ENCODE measurements around the gene KCNG3. TPM values are rescaled to one million over a fixed set of nuclear protein-coding genes. Genes with fewer than 3 reads are reported as not detected.

The KCNG3 gene
- total and polyA plus RNA-seq, 2 of the 13 experiments (the other 11 are each of a cell fraction or from before 2014, with no cell fraction given), result 2.8 to 4.8 TPM

DNA sequence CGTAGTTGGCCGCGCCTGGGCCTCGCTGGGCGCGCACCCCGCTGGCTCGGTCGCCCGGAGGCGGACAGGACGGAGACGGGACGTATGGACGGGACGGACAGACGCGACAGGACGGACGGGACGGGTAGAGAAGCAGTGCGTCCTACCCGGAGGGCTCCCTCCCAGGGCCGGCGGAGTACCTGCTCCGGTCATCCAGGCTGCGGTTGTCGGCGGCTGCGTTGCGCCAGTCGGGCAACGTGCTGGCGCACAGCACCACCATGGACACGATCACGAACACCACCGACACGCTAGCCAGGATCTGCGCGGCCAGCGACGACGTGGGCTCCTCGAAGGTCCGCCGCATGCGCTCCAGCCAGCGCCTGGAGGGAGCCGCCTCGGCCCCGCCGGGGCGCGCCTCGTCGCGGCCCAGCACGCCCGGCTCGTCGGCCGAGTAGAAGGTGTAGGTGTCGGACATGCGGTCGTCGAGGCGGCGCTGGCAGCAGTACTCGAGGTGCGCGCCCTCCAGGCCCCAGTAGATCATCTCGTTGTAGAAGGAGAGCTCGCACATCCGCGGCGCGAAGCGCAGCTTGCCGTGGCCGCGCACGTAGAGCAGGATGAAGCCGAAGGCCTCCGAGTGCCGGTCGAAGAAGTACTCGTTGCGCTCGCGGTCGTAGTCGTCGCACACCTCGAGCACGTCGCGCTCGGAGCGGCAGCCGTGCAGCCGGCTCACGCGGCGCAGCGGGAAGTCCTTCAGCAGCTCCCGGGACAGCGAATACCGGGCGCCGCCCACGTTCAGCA is 903 bp downstream of the KCNG3 start (continued):
- TF ChIP-seq, protein P1, sequence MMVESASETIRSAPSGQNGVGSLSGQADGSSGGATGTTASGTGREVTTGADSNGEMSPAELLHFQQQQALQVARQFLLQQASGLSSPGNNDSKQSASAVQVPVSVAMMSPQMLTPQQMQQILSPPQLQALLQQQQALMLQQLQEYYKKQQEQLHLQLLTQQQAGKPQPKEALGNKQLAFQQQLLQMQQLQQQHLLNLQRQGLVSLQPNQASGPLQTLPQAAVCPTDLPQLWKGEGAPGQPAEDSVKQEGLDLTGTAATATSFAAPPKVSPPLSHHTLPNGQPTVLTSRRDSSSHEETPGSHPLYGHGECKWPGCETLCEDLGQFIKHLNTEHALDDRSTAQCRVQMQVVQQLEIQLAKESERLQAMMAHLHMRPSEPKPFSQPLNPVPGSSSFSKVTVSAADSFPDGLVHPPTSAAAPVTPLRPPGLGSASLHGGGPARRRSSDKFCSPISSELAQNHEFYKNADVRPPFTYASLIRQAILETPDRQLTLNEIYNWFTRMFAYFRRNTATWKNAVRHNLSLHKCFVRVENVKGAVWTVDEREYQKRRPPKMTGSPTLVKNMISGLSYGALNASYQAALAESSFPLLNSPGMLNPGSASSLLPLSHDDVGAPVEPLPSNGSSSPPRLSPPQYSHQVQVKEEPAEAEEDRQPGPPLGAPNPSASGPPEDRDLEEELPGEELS (CRISPR knock-in tag; IDR thresholded peaks at IDR 0.05), result no peak
- TF ChIP-seq HOXA3 (CRISPR knock-in tag; IDR thresholded peaks at IDR 0.05), result peak; percentile 75
- no peak for TF ChIP-seq PCBP2 (optimal IDR thresholded peaks at IDR 0.05; ENCODE audit: low read depth, low read length, poor library complexity, severe bottlenecking)
- TF ChIP-seq MLLT10 (CRISPR knock-in tag; IDR thresholded peaks at IDR 0.05), result no peak
- TF ChIP-seq, protein P2, sequence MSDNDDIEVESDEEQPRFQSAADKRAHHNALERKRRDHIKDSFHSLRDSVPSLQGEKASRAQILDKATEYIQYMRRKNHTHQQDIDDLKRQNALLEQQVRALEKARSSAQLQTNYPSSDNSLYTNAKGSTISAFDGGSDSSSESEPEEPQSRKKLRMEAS (IDR thresholded peaks at IDR 0.05), result peak; percentile 77
- TF ChIP-seq, protein P3, sequence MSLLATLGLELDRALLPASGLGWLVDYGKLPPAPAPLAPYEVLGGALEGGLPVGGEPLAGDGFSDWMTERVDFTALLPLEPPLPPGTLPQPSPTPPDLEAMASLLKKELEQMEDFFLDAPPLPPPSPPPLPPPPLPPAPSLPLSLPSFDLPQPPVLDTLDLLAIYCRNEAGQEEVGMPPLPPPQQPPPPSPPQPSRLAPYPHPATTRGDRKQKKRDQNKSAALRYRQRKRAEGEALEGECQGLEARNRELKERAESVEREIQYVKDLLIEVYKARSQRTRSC (CRISPR knock-in tag; IDR thresholded peaks at IDR 0.05; ENCODE audit: low read depth), result no peak
- 0 out of 2 replicates have a peak, but pooled peaks have one; percentile 39 for TF ChIP-seq ZMAT3 (CRISPR knock-in tag; conservative IDR thresholded peaks at IDR 0.05)
- TF ChIP-seq, protein P4, sequence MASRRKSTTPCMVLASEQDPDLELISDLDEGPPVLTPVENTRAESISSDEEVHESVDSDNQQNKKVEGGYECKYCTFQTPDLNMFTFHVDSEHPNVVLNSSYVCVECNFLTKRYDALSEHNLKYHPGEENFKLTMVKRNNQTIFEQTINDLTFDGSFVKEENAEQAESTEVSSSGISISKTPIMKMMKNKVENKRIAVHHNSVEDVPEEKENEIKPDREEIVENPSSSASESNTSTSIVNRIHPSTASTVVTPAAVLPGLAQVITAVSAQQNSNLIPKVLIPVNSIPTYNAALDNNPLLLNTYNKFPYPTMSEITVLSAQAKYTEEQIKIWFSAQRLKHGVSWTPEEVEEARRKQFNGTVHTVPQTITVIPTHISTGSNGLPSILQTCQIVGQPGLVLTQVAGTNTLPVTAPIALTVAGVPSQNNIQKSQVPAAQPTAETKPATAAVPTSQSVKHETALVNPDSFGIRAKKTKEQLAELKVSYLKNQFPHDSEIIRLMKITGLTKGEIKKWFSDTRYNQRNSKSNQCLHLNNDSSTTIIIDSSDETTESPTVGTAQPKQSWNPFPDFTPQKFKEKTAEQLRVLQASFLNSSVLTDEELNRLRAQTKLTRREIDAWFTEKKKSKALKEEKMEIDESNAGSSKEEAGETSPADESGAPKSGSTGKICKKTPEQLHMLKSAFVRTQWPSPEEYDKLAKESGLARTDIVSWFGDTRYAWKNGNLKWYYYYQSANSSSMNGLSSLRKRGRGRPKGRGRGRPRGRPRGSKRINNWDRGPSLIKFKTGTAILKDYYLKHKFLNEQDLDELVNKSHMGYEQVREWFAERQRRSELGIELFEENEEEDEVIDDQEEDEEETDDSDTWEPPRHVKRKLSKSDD (CRISPR knock-in tag; IDR thresholded peaks at IDR 0.05; ENCODE audit: low read depth), result peak; percentile 89
- peak; percentile 75; the same call in 1 of the 2 replicates for TF ChIP-seq MEIS1 (CRISPR knock-in tag; IDR thresholded peaks at IDR 0.05; ENCODE audit: borderline replicate concordance)
- no peak for TF ChIP-seq NFE2L1 (CRISPR knock-in tag; IDR thresholded peaks at IDR 0.05; ENCODE audit: borderline replicate concordance)
- no peak for TF ChIP-seq SP1 (IDR thresholded peaks at IDR 0.05)
- TF ChIP-seq SP1 (CRISPR knock-in tag; IDR thresholded peaks at IDR 0.05), result no peak; the same call in 1 of the 2 replicates
- TF ChIP-seq SETDB1 (CRISPR knock-in tag; IDR thresholded peaks at IDR 0.05; ENCODE audit: borderline replicate concordance), result no peak
- TF ChIP-seq ZNF615 (CRISPR knock-in tag; IDR thresholded peaks at IDR 0.05; ENCODE audit: borderline replicate concordance), result no peak
- TF ChIP-seq ATM (IDR thresholded peaks at IDR 0.05; ENCODE audit: borderline replicate concordance), result no peak
- TF ChIP-seq, protein P5, sequence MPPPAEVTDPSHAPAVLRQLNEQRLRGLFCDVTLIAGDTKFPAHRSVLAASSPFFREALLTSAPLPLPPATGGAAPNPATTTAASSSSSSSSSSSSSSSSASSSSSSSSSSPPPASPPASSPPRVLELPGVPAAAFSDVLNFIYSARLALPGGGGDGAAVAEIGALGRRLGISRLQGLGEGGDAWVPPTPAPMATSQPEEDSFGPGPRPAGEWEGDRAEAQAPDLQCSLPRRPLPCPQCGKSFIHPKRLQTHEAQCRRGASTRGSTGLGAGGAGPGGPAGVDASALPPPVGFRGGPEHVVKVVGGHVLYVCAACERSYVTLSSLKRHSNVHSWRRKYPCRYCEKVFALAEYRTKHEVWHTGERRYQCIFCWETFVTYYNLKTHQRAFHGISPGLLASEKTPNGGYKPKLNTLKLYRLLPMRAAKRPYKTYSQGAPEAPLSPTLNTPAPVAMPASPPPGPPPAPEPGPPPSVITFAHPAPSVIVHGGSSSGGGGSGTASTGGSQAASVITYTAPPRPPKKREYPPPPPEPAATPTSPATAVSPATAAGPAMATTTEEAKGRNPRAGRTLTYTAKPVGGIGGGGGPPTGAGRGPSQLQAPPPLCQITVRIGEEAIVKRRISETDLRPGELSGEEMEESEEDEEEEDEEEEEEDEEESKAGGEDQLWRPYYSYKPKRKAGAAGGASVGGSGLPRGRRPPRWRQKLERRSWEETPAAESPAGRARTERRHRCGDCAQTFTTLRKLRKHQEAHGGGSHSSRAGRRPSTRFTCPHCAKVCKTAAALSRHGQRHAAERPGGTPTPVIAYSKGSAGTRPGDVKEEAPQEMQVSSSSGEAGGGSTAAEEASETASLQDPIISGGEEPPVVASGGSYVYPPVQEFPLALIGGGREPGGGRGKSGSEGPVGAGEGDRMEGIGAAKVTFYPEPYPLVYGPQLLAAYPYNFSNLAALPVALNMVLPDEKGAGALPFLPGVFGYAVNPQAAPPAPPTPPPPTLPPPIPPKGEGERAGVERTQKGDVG (CRISPR knock-in tag; IDR thresholded peaks at IDR 0.05; ENCODE audit: borderline replicate concordance), result peak; percentile 74; the same call in 1 of the 2 replicates
- TF ChIP-seq, protein P6, sequence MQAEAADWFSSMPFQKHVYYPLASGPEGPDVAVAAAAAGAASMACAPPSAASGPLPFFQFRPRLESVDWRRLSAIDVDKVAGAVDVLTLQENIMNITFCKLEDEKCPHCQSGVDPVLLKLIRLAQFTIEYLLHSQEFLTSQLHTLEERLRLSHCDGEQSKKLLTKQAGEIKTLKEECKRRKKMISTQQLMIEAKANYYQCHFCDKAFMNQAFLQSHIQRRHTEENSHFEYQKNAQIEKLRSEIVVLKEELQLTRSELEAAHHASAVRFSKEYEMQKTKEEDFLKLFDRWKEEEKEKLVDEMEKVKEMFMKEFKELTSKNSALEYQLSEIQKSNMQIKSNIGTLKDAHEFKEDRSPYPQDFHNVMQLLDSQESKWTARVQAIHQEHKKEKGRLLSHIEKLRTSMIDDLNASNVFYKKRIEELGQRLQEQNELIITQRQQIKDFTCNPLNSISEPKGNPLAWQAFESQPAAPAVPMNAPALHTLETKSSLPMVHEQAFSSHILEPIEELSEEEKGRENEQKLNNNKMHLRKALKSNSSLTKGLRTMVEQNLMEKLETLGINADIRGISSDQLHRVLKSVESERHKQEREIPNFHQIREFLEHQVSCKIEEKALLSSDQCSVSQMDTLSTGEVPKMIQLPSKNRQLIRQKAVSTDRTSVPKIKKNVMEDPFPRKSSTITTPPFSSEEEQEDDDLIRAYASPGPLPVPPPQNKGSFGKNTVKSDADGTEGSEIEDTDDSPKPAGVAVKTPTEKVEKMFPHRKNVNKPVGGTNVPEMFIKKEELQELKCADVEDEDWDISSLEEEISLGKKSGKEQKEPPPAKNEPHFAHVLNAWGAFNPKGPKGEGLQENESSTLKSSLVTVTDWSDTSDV (CRISPR knock-in tag; IDR thresholded peaks at IDR 0.05), result no peak
